Stomach (tissue), 4 donors: ENCODE measurements around the gene NKPD1.

Experiments
- EP300 ChIP-seq: sonication (generic); formaldehyde crosslinking; IDR thresholded peaks from one replicate; pipeline ENCODE4 v1.6.1; 2017; ENCODE audit warnings: antibody characterized with exemption
- POLR2A ChIP-seq, 4 donors: fragments of 450-650 bp; IDR thresholded peaks; one replicate each; pipeline ENCODE4 v1.6.1; 2016; ENCODE audit warnings: antibody characterized with exemption in 4 of 4, control low read depth in 2 of 4, mild to moderate bottlenecking in 1 of 4, moderate library complexity in 1 of 4
- TF ChIP-seq, protein P1 (sequence below), 7 experiments: fragments of 450-650 bp in 4 of 7; fragments of 200-600 bp in 3 of 7; sonication (generic) in 3 of 7; IDR thresholded peaks; one replicate each; pipeline ENCODE4 v1.5.1; 2016 to 2019; ENCODE audit warnings: antibody characterized with exemption in 7 of 7, control low read depth in 2 of 7, mild to moderate bottlenecking in 1 of 7

DNA sequence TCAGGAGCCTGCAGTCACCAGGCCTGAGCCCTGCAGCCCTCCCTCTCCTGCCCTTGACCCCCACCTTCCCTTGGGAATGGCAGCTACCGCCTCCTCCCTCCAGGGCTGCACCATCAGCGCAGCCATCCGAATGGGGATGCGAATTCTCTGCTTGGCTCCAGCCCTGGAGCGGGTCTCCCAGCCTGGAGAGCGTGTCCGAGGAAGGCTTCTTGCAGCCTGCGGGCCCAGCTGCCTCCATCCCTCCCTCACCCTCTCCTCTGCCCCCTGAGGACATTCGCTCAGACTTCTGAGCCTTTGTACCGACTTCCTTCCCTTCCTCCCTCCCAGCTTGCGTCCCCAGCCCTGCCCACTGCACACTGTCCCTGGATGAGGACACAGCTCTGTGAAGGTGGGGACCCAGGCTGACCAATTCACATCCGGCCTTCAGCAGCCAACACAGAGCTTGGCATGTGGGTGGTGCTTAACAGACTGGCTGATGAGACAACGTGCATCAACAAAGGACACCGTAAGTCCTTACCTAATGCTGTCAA, 6.0 kb upstream of the NKPD1 start:
- TF ChIP-seq, protein P1, sequence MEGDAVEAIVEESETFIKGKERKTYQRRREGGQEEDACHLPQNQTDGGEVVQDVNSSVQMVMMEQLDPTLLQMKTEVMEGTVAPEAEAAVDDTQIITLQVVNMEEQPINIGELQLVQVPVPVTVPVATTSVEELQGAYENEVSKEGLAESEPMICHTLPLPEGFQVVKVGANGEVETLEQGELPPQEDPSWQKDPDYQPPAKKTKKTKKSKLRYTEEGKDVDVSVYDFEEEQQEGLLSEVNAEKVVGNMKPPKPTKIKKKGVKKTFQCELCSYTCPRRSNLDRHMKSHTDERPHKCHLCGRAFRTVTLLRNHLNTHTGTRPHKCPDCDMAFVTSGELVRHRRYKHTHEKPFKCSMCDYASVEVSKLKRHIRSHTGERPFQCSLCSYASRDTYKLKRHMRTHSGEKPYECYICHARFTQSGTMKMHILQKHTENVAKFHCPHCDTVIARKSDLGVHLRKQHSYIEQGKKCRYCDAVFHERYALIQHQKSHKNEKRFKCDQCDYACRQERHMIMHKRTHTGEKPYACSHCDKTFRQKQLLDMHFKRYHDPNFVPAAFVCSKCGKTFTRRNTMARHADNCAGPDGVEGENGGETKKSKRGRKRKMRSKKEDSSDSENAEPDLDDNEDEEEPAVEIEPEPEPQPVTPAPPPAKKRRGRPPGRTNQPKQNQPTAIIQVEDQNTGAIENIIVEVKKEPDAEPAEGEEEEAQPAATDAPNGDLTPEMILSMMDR (IDR thresholded peaks at IDR 0.05) = no peak
- TF ChIP-seq EP300 (no peak), POLR2A (IDR thresholded peaks at IDR 0.05) (no peak)
